GM12878 (cell line): Measurements from ENCODE around the gene CASR. TPM values are rescaled to one million over a fixed set of nuclear protein-coding genes. Genes with fewer than 3 reads are reported as not detected.
A peak's percentile ranks its signal among the peaks of the same experiment; 100 is the strongest.

Experiments used
- BCL11A ChIP-seq: IDR thresholded peaks from 2 replicates; pipeline ENCODE4 v1.6.1; 2011; ENCODE audit warnings: low read depth, low read length
- IKZF1 ChIP-seq: fragments of 450-650 bp; conservative IDR thresholded peaks from 2 replicates; pipeline ENCODE4 v1.6.1; 2017; ENCODE audit warnings: antibody characterized with exemption, mild to moderate bottlenecking
- IKZF2 ChIP-seq, 2 experiments: fragments of 450-650 bp; IDR thresholded peaks; 2 replicates each; pipeline ENCODE4 v1.6.1; 2017; ENCODE audit warnings: mild to moderate bottlenecking in 2 of 2, moderate library complexity in 2 of 2
- MTA2 ChIP-seq: fragments of 450-650 bp; IDR thresholded peaks from 2 replicates; pipeline ENCODE4 v1.6.1; 2016; ENCODE audit warnings: low read depth, mild to moderate bottlenecking, moderate library complexity
- PRDM15 ChIP-seq: fragments of 450-650 bp; formaldehyde crosslinking; IDR thresholded peaks from 2 replicates; pipeline ENCODE4 v1.4.0; 2020; ENCODE audit warnings: mild to moderate bottlenecking, moderate library complexity
- RELA ChIP-seq: fragments of 450-650 bp; IDR thresholded peaks from 2 replicates; pipeline ENCODE4 v1.8.0; 2014; ENCODE audit warnings: borderline replicate concordance; ENCODE audit not compliant: partially characterized antibody
- ZNF592 ChIP-seq: fragments of 450-650 bp; IDR thresholded peaks from 2 replicates; pipeline ENCODE4 v1.6.1; 2017; ENCODE audit warnings: mild to moderate bottlenecking, moderate library complexity
- polyA plus RNA-seq, 11 experiments: library from polyadenylated mRNA; depleted of rRNA in 4 of 11; unstranded in 6 of 11; stranded (reverse) in 5 of 11; fragments of >200 nt; fragmentation: Nextera tagmentation in 4 of 11; fragmentation: Illumina TruSeq in 1 of 11; extraction: Ambion mirVana in 4 of 11; extraction: Trizol in 1 of 11; gene quantifications; 1 replicate in 1 of 11; 2 replicates in 10 of 11; pipeline versions ENCODE4 v1.2.1 to v1.2.3, GENCODE V29; 2011 to 2016; ENCODE audit warnings: inconsistent platforms in 2 of 11, missing spikeins in 2 of 11, low read depth in 1 of 11
- total RNA-seq, 4 experiments: library from RNA; depleted of rRNA in 3 of 4; stranded (reverse); fragments of >200 nt in 3 of 4; fragmentation: Illumina TruSeq in 1 of 4; extraction: Trizol in 1 of 4; gene quantifications; 2 replicates each; pipeline versions ENCODE4 v1.2.1 to v1.2.3, GENCODE V29; 2013 to 2021

Gene CASR
- total and polyA plus RNA-seq, 10 of the 15 experiments (the other 5 are each of a cell fraction or from before 2014, with no cell fraction given) = 0.04 to 0.37 (median 0.11) TPM

- TF ChIP-seq ZNF592 = no peak
- peak; percentile 82 for TF ChIP-seq IKZF1
- TF ChIP-seq RELA = peak; percentile 10
- no peak for TF ChIP-seq PRDM15 (CRISPR knock-in tag)
- TF ChIP-seq BCL11A = peak; percentile 67; the same call in 1 of the 2 replicates
- TF ChIP-seq IKZF2 (IDR thresholded peaks at IDR 0.05) = peak; percentile 29 to 45; a peak in 2 of 4 replicates
- TF ChIP-seq MTA2 = peak; percentile 97
These were observed 82.5 kb downstream of the CASR start (continued) for GRCh38 chr3:122265957-122266356.
